ENCODE measurements around the gene MMP21. TPM values are rescaled to one million over a fixed set of nuclear protein-coding genes. Genes with fewer than 3 reads are reported as not detected.

MMP21 gene
- total RNA-seq, 2 experiments from 2014 or later: not detected

DNA sequence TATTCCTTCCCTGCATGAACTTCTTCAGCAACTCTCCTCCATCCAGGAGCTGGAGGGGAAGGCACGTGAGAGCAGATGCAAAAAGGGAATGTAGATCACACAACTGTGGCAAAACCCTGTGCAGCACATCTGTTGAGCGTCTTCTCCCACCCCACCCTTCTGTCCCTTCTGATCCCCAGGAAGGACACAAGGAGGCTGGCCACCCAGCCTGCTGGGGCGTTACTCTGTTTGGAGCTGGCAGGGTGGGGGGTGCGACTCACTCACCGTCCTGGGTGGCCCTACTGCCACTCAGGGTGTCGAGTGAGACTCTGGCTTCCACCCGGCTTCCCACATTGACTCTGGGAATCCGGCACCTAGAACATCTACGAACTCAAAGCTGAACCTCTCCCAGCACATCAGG is 10.2 kb upstream of the MMP21 start:
- H3K36me3 Mint-ChIP-seq (ENCODE audit: low read depth): peaks cover 5% of the 10 kb centered on the region
- H3K4me3 Mint-ChIP-seq: no peak overlapping the region
- H3K4me1 Mint-ChIP-seq: peaks cover 16% of the 10 kb centered on the region
- no peaks in the 10 kb centered on the region for H3K9me3 Mint-ChIP-seq (ENCODE audit: low read depth)
- ChIA-PET POLR2A (interaction anchor here (0.7 kb wide), 1 partner anchor 153 kb away, joined by 7 read pairs; no protein-coding TSS in a partner anchor), CTCF (no interaction called here)
- ATAC-seq (no peak), DNase-seq (no peak)
- intact Hi-C loops (cut with DNase I, micrococcal nuclease): no loop called here
- no peak overlapping the region for H3K27ac Mint-ChIP-seq
- no peaks in the 10 kb centered on the region for H3K27me3 Mint-ChIP-seq

DNA sequence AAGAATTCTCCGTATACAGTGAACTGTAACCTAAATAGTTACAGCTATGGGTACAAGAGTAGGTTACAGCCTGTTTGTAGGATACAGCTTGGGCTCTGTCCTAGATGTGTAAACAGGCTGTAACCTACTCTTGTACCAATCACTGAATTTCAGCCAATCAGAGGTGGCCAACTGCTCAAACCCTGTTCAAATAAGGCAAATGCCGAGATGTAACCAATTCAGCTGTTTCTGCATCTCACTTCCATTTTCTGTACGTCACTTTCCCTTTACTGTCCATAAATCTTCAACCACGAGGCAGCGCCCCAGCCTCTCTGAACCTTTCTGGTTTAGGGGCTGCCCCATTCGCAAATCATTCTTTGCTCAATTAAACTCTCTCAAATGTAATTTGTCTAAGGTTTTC is 8.3 kb upstream of the MMP21 start:
- H3K27ac Mint-ChIP-seq: no peak overlapping the region
- H3K4me1 Mint-ChIP-seq: peaks cover 16% of the 10 kb centered on the region
- intact Hi-C loops (cut with DNase I, micrococcal nuclease): no loop called here
- H3K36me3 Mint-ChIP-seq (ENCODE audit: low read depth): peaks cover 2% of the 10 kb centered on the region
- ChIA-PET CTCF (no interaction called here), POLR2A (interaction anchor here (0.6 kb wide), 1 partner anchor 796 kb away, joined by 6 read pairs; no protein-coding TSS in a partner anchor)
- ATAC-seq (no peak), DNase-seq (no peak)
- no peaks in the 10 kb centered on the region for H3K9me3 Mint-ChIP-seq (ENCODE audit: low read depth)
- H3K27me3 Mint-ChIP-seq: no peaks in the 10 kb centered on the region
- no peak overlapping the region for H3K4me3 Mint-ChIP-seq

DNA sequence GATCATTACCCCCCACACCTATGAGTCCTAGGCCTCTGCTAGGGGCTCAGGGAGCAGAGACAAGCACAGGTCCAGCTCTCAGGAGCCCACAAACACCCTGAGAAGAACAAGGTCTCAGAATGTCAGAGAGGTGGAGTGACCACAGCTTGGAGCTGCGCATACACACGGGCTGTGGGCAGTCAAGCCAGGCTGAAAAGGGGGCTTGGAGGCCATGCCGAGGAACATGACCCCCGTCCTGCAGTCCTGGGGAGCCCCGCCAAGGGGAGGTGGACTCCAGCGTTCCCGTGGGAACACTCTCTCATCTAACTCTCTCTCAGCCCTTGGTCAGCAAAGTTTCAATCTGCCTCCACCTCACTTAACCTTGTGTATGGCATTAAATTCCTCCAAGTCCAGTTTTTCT is 7.8 kb upstream of the MMP21 start:
- POLR2A ChIA-PET: no interaction called here
- CTCF ChIA-PET: no interaction called here
- intact Hi-C loops (cut with DNase I, micrococcal nuclease): no loop called here
- no peak for DNase-seq
- no peak overlapping the region for H3K27ac Mint-ChIP-seq
- no peak overlapping the region for H3K4me3 Mint-ChIP-seq
- peaks cover 12% of the 10 kb centered on the region for H3K4me1 Mint-ChIP-seq
- no peaks in the 10 kb centered on the region for H3K9me3 Mint-ChIP-seq (ENCODE audit: low read depth)
- no peak for ATAC-seq
- H3K36me3 Mint-ChIP-seq (ENCODE audit: low read depth): peaks cover 2% of the 10 kb centered on the region
- H3K27me3 Mint-ChIP-seq: no peaks in the 10 kb centered on the region

DNA sequence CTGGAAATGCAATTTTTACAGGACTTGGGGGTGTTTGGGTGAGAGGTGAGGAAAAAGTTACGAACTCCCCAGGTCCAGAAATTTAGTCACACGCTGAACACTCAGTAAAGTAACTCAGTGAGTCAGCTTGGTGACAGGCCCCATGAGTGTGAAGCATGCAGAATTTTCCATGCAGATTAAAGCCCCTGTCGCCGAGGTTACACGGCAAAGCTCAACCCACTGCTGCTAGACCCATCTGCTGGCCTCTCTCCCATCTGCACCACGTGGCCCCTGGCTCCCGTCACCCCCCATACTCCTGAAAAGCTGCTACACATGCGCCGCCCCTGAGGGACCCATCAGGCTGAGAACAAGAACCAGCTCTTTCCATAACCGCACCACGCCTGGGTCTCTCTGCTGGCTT is 7.0 kb upstream of the MMP21 start:
- DNase-seq (no peak), ATAC-seq (no peak)
- Mint-ChIP-seq H3K27ac (no peak overlapping the region), H3K4me1 (peaks cover 4% of the 10 kb centered on the region), H3K4me3 (no peak overlapping the region), H3K36me3 (ENCODE audit: low read depth) (no peaks in the 10 kb centered on the region), H3K27me3 (no peaks in the 10 kb centered on the region), H3K9me3 (ENCODE audit: low read depth) (no peaks in the 10 kb centered on the region)
- CTCF ChIA-PET: no interaction called here
- POLR2A ChIA-PET: no interaction called here
- intact Hi-C loops (cut with DNase I, micrococcal nuclease): no loop called here

DNA sequence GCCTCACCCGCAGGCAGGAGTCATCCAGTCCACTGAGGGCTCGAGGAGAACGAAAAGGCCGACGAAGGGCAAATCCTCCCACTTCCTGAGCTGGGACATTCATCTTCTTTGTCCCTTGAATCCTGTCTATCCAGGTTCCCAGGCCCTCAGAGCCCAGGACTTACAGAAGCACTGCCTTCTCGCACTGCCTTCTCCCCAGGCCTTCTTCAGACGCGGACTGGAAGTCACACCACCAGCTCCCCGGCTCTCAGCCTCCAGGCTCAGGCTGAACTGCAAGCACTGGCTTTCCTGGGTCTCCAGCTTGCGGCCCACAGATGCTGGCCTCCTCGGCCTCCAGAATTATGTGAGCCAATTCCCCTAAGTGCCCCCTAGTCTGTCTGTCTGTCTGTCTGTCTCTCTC is 6.4 kb upstream of the MMP21 start:
- Mint-ChIP-seq H3K27ac (no peak overlapping the region), H3K27me3 (no peaks in the 10 kb centered on the region), H3K4me3 (no peak overlapping the region), H3K9me3 (ENCODE audit: low read depth) (no peaks in the 10 kb centered on the region), H3K36me3 (ENCODE audit: low read depth) (no peaks in the 10 kb centered on the region), H3K4me1 (peaks cover under 1% of the 10 kb centered on the region)
- POLR2A ChIA-PET: no interaction called here
- CTCF ChIA-PET: no interaction called here
- intact Hi-C loops (cut with DNase I, micrococcal nuclease): no loop called here
- no peak for DNase-seq
- no peak for ATAC-seq

DNA sequence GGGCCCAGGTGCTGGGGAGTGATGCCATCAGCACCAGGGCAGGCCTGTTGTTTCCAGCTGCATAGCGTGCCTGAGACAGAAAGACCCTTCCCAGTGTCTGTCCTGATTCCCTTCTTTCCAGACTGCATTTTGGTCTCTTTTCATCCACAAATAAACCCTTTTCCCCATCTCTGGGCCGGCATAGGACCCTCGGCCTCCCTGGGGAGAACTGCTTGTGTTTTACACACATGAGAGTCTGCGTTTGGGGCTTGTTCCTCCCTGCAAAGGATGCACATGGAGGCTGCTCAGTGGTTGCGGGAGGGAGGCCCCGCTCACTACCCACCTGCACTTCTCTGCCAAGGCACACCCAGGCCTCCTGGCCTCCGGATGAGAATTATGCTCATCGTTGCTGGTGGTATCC is 5.8 kb upstream of the MMP21 start:
- Mint-ChIP-seq H3K4me3 (no peak overlapping the region), H3K36me3 (ENCODE audit: low read depth) (no peaks in the 10 kb centered on the region), H3K9me3 (ENCODE audit: low read depth) (no peaks in the 10 kb centered on the region), H3K27me3 (no peaks in the 10 kb centered on the region), H3K27ac (no peak overlapping the region), H3K4me1 (no peaks in the 10 kb centered on the region)
- intact Hi-C loops (cut with DNase I, micrococcal nuclease): no loop called here
- no peak for DNase-seq
- ChIA-PET CTCF (no interaction called here), POLR2A (no interaction called here)
- no peak for ATAC-seq

DNA sequence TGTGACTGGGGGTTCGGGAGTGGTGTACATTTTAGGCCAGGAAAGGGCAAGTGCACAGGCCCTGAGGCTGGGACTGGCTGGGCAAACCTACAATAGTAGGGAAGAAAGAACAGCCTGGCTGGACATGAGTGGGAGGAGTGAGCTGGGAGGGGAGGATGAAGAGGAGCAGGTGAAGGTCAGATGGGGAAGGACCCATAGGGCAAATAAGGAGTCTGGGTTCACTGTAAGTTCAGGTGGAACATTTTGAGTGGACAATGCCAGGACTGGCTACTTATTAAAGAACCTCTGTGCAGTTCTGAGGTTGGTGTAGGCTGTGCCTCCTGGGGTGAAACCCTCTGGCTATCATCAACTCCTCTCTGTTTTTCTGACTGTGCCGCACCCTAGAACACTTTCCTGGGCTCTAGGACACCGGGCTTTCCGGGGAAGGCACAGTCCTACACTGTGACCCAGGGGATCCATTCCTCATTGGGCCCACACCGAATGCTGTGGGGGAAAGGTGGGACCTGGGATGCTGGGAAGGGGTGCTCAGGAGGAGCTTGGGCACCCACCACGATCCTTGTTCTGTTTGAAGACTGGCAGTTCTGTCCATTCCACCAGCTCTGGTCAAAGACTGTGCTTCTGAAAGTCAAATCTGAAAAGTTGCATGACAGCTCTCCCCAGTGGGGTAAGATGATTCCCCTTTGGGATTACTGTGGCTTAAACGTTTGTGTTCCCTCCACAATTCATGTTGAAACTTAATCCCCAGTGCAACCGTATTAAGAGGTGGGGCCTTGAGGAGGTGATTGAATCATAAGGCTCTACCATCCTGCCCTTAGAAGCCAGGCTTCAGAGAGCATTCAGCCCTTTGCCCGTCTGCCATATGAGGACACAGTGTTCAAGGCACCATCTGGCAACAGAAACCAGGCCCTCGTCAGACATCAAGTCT is 4.0 kb upstream of the MMP21 start:
- no peak overlapping the region for H3K27ac Mint-ChIP-seq
- no peaks in the 10 kb centered on the region for H3K4me1 Mint-ChIP-seq
- H3K36me3 Mint-ChIP-seq (ENCODE audit: low read depth): no peaks in the 10 kb centered on the region
- ChIA-PET CTCF (no interaction called here), POLR2A (no interaction called here)
- ATAC-seq (no peak), DNase-seq (no peak)
- H3K9me3 Mint-ChIP-seq (ENCODE audit: low read depth): no peaks in the 10 kb centered on the region
- no peaks in the 10 kb centered on the region for H3K27me3 Mint-ChIP-seq
- no peak overlapping the region for H3K4me3 Mint-ChIP-seq
- intact Hi-C loops (cut with DNase I, micrococcal nuclease): no loop called here

DNA sequence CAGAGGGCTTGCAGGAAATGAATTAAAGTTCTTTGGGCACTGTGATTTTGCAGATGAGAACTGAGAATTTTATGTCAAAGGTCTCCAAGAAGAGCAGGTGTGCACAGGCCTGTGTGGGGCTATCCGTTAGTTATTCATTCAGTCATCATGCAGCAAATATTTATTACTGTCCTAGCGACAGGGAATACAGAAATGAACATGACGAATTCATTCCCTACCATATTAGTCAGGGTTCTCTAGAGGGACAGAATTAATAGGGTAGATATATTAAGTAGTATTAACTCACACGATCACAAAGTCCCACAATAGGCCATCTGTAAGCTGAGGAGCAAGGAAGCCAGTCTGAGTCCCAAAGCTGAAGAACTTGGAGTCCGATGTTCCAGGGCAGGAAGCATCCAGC is 2.9 kb upstream of the MMP21 start:
- ChIA-PET POLR2A (no interaction called here), CTCF (no interaction called here)
- H3K4me3 Mint-ChIP-seq: no peak overlapping the region
- no peaks in the 10 kb centered on the region for H3K27me3 Mint-ChIP-seq
- intact Hi-C loops (cut with DNase I, micrococcal nuclease): no loop called here
- no peaks in the 10 kb centered on the region for H3K4me1 Mint-ChIP-seq
- no peak overlapping the region for H3K27ac Mint-ChIP-seq
- DNase-seq (no peak), ATAC-seq (no peak)
- no peaks in the 10 kb centered on the region for H3K9me3 Mint-ChIP-seq (ENCODE audit: low read depth)
- no peaks in the 10 kb centered on the region for H3K36me3 Mint-ChIP-seq (ENCODE audit: low read depth)

DNA sequence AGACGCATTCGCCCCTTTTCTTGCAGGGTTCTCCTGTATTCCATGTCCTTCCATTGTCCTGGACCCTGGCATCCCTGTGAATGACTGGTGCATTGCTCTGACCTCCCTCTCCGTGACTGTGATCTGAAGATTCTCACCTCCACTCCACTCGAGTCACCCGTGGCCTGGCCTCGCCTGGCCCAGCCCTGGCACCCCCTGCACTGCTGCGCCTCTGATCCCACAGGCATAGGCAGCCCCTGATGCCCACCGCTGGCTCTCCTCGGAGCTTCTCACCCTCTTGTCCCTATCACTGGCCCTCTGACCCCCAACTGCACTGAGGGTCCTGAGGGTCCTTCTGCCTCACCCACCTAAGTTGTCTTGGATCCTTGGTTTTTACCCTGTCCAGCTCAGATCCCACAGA is 2.2 kb upstream of the MMP21 start:
- Mint-ChIP-seq H3K27me3 (no peaks in the 10 kb centered on the region), H3K4me1 (no peaks in the 10 kb centered on the region), H3K4me3 (no peak overlapping the region), H3K9me3 (ENCODE audit: low read depth) (no peaks in the 10 kb centered on the region), H3K27ac (no peak overlapping the region), H3K36me3 (ENCODE audit: low read depth) (no peaks in the 10 kb centered on the region)
- ATAC-seq (no peak), DNase-seq (no peak)
- CTCF ChIA-PET: no interaction called here
- POLR2A ChIA-PET: no interaction called here
- intact Hi-C loops (cut with DNase I, micrococcal nuclease): no loop called here

DNA sequence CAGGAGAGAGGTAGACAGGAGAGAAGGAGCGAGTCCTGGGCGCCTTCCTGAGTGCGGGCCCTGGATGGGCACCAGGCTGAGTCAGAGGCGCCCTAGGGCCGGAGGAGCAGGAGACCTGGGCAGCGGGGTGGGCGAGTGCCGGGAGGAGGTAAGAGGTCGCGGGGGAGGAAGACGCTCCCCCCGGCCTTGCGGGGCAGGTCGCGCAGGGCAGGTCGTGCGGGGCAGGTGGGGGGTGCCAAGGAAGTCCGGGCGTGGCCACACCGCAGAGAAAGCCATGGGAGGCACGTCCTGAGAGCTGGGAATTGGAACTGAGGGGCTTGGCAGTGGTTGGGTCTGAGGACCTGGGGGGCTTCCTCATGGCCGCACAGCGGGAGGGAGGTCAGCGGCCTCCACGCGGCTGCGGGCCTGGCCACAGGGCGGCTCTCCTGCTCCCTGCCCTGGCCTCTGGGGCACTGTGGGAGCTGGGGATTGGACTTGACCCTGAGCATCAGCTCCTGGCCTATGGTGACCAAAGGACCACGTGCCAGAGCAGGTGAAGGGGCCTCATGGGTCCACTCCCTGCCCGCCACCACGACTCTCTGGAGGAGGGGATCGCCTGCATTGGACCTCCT is 935 bp downstream of the MMP21 start:
- CTCF ChIA-PET: no interaction called here
- POLR2A ChIA-PET: no interaction called here
- H3K27ac Mint-ChIP-seq: no peak overlapping the region

DNA sequence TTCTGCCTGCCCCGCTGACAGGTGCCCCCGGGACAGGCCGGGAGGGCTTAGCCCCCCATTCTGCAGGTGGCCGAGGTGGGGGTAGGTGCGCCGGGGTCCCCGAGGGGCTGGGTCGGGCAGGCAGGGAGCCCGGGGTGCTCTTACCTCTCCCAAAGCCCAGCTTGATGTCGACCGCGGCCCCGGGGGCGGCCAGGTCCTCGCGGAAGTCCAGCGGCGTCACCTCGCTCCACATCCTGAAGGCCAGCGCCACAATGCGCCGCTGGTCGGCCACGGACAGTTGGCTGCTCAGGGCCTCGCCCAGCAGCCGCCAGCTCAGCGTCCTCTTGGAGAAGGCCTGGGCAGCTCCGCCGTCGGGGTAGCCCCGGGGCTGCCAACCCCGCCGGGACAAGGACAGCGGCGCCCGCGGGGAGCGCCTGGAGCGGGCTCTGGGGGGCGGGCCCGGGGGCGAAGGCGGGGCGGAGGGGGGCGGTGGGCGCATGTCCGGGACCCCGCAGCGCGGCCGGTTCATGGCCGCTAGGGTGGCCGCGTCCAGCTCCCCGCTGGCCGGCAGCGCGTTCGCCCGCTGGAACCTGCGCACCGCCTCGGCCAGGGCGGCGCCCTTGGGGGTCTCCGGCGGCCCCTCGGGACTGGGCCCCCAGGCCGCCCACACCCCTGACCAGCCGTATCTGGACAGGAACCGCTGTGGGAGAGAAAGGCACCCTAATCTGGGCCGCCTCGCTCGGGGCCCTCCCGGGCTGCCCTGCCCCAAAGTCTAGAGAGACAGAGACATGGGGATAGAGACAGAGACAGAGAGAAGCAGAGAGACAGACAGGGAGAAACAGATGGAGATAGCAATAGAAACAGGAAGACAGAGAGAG is 1.7 kb downstream of the MMP21 start:
- no peak for ATAC-seq
- H3K36me3 Mint-ChIP-seq (ENCODE audit: low read depth): peaks cover 4% of the 10 kb centered on the region
- CTCF ChIA-PET: no interaction called here
- H3K27me3 Mint-ChIP-seq: no peaks in the 10 kb centered on the region
- H3K9me3 Mint-ChIP-seq (ENCODE audit: low read depth): no peaks in the 10 kb centered on the region
- intact Hi-C loops (cut with DNase I, micrococcal nuclease): no loop called here
- no peak overlapping the region for H3K27ac Mint-ChIP-seq
- H3K4me3 Mint-ChIP-seq: no peak overlapping the region
- no peaks in the 10 kb centered on the region for H3K4me1 Mint-ChIP-seq
- POLR2A ChIA-PET: no interaction called here
- no peak for DNase-seq

More for the DNA sequence above, 935 bp downstream of the MMP21 start:
- Mint-ChIP-seq H3K9me3 (ENCODE audit: low read depth) (no peaks in the 10 kb centered on the region), H3K27me3 (no peaks in the 10 kb centered on the region), H3K36me3 (ENCODE audit: low read depth) (no peaks in the 10 kb centered on the region), H3K4me3 (no peak overlapping the region), H3K4me1 (no peaks in the 10 kb centered on the region)
- no peak for ATAC-seq
- DNase-seq: no peak
- intact Hi-C loops (cut with DNase I, micrococcal nuclease): no loop called here

DNA sequence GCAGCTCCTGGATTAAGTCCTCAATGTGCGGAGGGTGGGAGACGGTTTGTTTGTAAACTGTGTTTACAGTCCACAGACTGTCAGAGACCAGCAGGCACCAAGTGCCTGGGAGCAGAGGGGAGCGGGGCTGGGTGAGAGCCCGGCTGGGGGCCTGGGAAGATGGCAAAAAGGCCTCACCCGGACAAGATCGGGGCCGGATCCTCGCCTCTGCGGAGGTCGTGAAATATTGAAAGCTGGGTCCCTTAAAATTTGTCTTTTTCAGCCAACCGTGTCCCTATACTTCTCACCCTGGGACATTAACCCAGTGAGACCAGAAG is 2.8 kb downstream of the MMP21 start:
- Mint-ChIP-seq H3K27me3 (no peaks in the 10 kb centered on the region), H3K27ac (no peak overlapping the region), H3K36me3 (ENCODE audit: low read depth) (peaks cover 5% of the 10 kb centered on the region), H3K4me1 (no peaks in the 10 kb centered on the region), H3K4me3 (no peak overlapping the region), H3K9me3 (ENCODE audit: low read depth) (no peaks in the 10 kb centered on the region)
- CTCF ChIA-PET: no interaction called here
- DNase-seq (no peak), ATAC-seq (no peak)
- POLR2A ChIA-PET: no interaction called here
- intact Hi-C loops (cut with DNase I, micrococcal nuclease): no loop called here
